Hair follicular keratinocyte (primary cell): ENCODE data around the gene PROB1. TPM values are rescaled to one million over a fixed set of nuclear protein-coding genes. Genes with fewer than 3 reads are reported as not detected.

Source experiments
- total RNA-seq: library from RNA; depleted of rRNA; stranded (reverse); fragments of >200 nt; gene quantifications from 2 replicates; pipeline ENCODE4 v1.2.3, GENCODE V29; 2015

The PROB1 gene, protein sequence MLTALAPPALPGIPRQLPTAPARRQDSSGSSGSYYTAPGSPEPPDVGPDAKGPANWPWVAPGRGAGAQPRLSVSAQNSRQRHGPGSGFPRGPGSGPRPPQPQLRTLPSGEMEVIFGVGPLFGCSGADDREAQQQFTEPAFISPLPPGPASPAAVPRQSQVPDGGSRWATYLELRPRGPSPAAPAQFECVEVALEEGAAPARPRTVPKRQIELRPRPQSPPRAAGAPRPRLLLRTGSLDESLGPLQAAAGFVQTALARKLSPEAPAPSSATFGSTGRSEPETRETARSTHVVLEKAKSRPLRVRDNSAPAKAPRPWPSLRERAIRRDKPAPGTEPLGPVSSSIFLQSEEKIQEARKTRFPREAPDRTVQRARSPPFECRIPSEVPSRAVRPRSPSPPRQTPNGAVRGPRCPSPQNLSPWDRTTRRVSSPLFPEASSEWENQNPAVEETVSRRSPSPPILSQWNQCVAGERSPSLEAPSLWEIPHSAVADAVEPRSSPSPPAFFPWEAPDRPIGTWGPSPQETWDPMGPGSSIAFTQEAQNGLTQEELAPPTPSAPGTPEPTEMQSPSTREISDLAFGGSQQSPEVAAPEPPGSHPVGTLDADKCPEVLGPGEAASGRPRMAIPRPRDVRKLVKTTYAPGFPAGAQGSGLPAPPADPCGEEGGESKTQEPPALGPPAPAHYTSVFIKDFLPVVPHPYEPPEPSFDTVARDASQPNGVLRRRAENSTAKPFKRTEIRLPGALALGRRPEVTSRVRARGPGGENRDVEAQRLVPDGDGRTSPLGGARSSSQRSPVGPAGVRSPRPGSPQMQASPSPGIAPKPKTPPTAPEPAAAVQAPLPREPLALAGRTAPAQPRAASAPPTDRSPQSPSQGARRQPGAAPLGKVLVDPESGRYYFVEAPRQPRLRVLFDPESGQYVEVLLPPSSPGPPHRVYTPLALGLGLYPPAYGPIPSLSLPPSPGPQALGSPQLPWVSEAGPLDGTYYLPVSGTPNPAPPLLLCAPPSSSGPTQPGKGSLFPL
- 0.78 and 2.7 TPM in 2 replicates for total RNA-seq

DNA sequence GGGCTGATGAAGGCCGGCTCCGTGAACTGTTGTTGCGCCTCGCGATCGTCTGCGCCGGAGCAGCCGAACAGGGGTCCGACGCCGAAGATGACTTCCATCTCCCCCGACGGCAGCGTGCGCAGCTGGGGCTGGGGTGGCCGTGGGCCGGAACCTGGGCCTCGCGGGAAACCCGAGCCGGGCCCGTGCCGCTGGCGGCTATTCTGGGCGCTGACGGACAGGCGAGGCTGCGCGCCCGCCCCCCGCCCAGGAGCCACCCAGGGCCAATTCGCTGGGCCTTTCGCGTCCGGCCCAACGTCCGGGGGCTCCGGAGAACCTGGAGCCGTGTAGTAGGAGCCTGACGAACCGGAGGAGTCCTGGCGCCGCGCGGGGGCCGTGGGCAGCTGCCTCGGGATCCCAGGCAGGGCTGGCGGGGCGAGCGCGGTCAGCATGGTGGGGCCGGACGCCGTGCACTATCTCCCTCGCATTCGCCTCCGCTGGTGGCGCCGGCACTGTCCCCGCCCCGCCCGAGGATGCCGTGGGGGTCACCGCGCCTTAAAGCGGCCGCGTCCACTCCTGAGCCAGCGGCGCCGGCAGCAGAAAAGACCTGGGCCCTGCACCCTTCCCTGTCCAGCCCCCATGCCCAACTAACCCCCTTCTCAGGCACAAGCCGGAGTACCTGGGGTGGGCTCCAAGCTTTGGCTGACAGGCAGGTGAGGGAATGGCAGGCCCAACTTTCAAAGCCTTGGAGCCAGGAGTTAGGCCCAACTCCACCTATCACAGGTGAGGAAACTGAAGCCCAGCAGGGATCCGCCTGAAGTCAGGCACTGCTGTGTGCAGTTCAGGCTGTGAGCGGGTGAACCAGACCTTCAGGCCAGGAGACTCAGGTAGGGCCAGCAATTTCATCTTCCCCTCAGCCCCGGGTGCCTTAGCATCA, at the start of gene PROB1:
Gene PROB1, minus strand, starts transcription at position 451 of the 913 bp plus-strand sequence. Its CDS starts 23 bp downstream, at position 428.

DNA sequence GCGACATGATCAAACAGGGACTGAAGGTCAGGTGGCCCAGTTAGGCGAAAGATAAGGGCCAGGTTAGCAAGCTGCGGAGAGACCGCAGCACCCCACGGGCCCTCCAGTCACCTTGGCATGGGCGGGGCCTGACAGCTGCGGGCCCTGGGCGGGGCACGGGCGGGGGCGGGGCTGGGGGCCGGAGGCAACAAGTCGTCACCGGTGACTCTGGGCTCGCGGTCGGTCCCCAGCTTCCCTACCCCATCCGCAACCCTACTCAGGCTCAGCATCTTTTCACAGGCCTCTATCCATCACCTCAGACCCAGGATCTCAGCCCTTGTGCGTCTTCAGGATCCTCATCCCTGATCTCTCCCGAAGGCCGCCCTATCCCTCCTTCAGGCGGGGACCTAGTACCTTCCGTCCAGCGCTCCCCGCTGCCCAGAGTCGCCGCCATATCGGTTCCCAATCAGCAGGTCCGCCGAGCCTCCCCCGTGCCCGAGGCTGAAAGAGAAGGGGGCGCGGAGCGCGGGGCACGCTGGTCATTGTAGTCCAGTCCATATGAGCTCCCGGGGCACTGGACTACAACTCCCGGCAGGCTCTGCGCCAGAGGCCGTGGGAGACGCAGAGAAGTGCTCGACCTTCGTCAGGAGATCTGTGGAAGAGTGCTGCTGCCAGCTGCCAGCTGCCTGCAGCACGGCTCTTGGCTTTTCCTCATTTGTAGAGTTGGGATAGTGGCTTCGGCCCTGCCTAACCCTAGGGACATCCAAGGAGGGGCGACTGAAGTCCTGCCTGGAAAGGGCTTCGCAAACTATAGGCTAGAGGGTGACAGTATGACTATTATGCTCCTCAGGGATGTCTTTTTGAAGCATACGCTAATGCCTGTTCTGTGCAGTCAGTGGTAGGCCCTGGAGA, 44.4 kb upstream of the PROB1 start, which contains the start of gene DNAJC18:
Gene DNAJC18, minus strand, starts transcription at position 513 of the 891 bp plus-strand sequence. Its CDS starts 80 bp downstream, at position 433.

DNA sequence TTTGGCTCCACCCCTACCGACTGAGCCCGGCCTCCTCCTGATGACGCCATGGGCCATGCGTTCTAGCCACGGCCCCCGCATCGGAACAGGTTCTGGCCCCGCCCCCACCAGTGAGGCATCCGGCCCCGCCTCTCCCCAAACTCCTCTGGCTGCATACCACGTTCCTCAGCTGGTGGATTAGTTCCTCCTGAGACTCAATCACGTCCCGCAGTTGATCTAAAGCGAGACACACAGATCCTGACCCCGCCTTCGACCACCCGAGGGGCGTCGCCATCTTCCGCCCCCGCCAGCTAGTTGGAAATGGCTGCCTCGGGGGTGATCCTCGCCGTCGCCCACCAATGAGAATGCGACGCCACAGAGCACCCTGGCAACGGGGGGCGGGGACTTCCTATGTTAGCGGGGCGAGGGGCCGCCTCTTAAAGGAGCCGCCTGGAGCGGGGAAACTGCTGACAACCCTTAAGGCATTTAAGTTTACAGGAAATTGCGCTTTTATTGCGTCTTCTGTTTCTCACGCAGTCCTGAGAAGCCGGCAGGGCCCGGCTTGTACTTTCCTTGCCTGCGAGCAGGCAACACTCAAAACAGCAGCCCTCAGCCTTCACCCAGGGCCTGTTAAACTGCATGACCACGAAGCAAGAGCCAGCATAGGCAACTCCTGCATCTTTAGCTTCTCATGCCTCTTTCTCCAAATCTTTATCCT, 9.0 kb upstream of the PROB1 start, which contains the start of gene SPATA24:
Gene SPATA24, minus strand, starts transcription at position 303 of the 697 bp plus-strand sequence. Its CDS starts 29 bp downstream, at position 274.

DNA sequence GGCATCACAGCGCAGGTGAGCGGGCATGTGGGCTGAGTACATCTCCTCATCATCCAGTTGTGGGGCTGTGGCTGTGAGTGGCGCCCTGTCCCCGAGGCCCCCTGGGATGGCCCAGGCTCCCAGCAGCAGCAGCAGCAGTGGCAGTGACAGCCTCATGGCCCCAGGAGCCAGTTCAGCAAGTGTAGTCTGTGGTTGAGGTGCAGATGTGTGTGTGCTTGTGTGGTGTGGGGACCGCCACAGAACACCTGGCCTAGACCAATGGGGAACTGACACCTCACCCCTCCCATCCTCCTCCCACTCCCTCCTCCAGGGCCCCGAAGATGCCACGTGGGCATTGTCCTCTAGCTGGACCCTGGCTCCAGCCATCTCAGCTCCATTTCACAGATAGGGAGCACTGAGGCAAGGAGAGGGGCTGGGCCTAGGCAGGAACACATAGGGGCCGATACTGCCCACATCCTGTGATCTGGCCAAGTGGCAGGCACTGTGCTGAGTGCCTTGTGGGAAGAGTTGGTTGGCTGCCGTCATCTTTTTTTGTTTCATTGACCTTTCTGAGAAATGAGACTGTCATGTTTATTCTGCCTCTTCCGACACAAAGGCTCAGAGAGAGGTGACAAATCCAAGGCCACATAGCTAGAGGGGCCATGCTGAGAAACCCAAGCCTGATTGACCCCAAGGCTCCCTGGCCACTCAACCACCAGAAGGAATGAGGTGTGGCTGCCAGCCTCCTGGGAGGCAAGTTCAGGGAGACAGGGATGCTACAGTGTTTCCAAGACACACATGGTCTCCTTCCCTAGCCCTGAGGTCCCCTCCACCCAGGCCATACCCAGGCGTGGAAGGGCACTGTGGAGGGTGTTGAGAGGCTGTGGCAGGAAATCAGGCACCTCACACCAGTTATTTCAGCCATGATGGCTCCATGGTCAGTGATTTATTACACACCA, 4.9 kb downstream of the PROB1 start, which contains the start of gene MZB1:
Gene MZB1, minus strand, starts transcription at position 213 of the 938 bp plus-strand sequence. Its CDS starts 57 bp downstream, at position 156.

DNA sequence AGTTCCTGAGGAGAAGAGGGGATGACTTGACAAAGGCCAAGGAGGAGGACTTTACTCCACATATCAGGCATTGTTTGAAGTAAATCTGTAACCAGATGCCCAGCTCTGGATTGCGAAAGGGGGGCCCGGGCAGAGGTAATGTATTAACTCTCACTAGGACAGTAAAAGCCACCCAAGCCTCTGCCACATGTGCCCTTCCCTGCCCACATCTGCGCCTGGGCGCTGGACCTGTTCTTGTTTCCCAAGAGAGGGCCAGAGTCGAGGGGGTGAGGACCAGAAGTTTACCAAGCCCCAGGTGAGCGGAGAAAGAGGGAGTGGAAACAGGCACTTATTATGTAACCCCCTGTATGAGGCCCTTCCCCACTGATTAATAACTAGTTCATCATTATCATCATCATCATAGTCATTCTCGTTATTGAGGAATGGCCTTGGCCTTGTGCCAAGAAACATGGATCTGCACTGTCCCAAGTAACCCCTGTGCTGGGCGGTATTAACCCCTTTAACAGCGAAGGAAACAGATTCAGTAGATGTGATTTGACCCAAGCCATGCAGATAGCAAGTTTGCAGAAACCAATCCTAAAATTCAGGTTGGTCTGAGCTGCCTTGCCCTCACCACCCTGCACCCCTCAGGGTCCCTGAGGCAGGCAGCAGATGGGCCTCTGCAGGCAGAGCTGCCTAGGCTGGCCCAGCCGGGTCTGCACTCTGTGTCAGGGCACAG, 11.5 kb downstream of the PROB1 start, which contains the start of gene SLC23A1:
Gene SLC23A1, minus strand, starts transcription at position 23 of the 718 bp plus-strand sequence. CDS start 44 bp downstream, outside the sequence.

DNA sequence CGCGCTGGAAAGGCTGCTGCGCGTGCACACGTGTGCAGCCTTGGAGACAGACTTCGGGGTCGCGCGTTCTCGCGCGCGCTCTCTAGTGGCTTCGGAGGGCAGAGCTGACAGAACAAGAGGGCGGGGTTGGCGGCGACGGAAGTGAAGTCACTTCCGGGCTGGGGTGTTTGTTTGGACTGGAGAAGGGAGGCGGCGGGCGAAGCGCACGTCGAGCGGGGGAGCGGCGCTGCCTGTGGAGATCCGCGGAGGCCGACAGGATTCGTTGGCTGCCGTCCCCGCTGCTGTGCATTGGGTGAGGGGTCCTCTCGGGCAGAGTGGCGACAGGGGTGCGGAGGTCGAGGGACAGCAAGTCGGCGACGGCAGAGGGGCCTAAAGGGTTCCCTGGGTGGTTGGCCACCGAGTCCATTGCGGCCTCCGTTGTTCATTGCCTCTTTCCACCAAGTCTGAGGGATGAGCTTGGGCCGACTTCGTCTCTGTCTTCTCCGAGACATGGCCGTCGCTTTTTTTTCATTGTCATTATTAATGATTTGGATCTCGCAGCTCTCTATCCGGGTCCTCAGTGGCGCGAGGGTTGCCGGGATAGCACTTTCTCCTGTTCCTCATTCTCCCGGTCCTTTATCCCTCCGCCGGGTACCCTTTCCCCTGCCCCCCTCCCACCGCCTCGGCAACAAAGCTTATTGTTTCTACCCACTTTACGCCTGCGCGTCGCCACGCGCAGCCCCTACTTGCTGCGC, 53.0 kb downstream of the PROB1 start, which contains the start of gene PAIP2:
Gene PAIP2, plus strand, starts transcription at position 166 of the 734 bp plus-strand sequence. CDS start 21,931 bp downstream, outside the sequence.

Other genes with a start within 250 kb of the PROB1 start
- 60.9 and 71.8 TPM in 2 replicates for gene SIL1, start 196.7 kb downstream of the PROB1 start, total RNA-seq
- gene MATR3, start 101.4 kb downstream of the PROB1 start, total RNA-seq, result 130 and 151 TPM in 2 replicates
- gene PAIP2, start 53.2 kb downstream of the PROB1 start, total RNA-seq, result 43.7 and 62.6 TPM in 2 replicates
- not detected in 2 replicates for gene SLC23A1, start 11.8 kb downstream of the PROB1 start, total RNA-seq
- 0.16 TPM in 1 of 2 replicates, not detected in the other for gene MZB1, start 5.2 kb downstream of the PROB1 start, total RNA-seq
- 3.0 and 4.6 TPM in 2 replicates for gene SPATA24, start 9.0 kb upstream of the PROB1 start, total RNA-seq
- 5.7 and 17.3 TPM in 2 replicates for gene DNAJC18, start 44.4 kb upstream of the PROB1 start, total RNA-seq
- not detected in 2 replicates for gene ECSCR, start 67.6 kb upstream of the PROB1 start, total RNA-seq
- gene SMIM33, start 75.9 kb upstream of the PROB1 start, total RNA-seq, result not detected in 2 replicates
- gene STING1, start 87.7 kb upstream of the PROB1 start, total RNA-seq, result 44.2 and 55.8 TPM in 2 replicates
- gene UBE2D2, start 166.2 kb upstream of the PROB1 start, total RNA-seq, result 131 and 180 TPM in 2 replicates